ENCODE measurements around the gene MEIKIN.

The MEIKIN gene

GRCh38 chr5:131790550-131790949, 154.9 kb downstream of the MEIKIN start:
- no peak overlapping the region for H2AFZ ChIP-seq (ENCODE audit: low read depth, low read length)
- H4K20me1 ChIP-seq (ENCODE audit: insufficient read depth, low read length): peaks cover 48% of the 10 kb centered on the region

GRCh38 chr5:131789765-131790164, 155.7 kb downstream of the MEIKIN start:
- TF ChIP-seq EZH2 (IDR thresholded peaks at IDR 0.05; ENCODE audit: borderline replicate concordance, low read depth, low read length, severe bottlenecking) (no peak), CTCF (IDR thresholded peaks at IDR 0.05; ENCODE audit: borderline replicate concordance, extremely low read depth, low read length, poor library complexity, severe bottlenecking) (no peak)
- DNase-seq (no peak), ATAC-seq (ENCODE audit: insufficient read depth, low read depth) (no peak)
- Histone ChIP-seq H4K20me1 (ENCODE audit: insufficient read depth, low read length) (peaks cover 50% of the 10 kb centered on the region), H2AFZ (ENCODE audit: low read depth, low read length) (no peak overlapping the region), H3K79me2 (ENCODE audit: insufficient read depth, low read length) (peaks cover 97% of the 10 kb centered on the region), H3K36me3 (ENCODE audit: insufficient read depth, low read length) (0 out of 2 replicates have a peak, but pooled peaks cover 8% of the 10 kb centered on the region), H3K9ac (ENCODE audit: low read depth, low read length) (no peak overlapping the region), H3K27me3 (ENCODE audit: insufficient read depth, low read length, poor library complexity) (no peaks in the 10 kb centered on the region), H3K9me3 (ENCODE audit: insufficient read depth, low read length, severe bottlenecking) (no peaks in the 10 kb centered on the region), H3K27ac (ENCODE audit: low read length) (no peak overlapping the region), H3K4me2 (ENCODE audit: insufficient read depth, low read length) (no peak overlapping the region), H3K4me1 (ENCODE audit: insufficient read depth, low read length) (peaks cover 12% of the 10 kb centered on the region), H3K4me3 (ENCODE audit: low read depth in 1 of 2, low read length in 2 of 2) (no peak overlapping the region)

More at GRCh38 chr5:131790550-131790949, 154.9 kb downstream of the MEIKIN start:
- H3K4me2 ChIP-seq (ENCODE audit: insufficient read depth, low read length): no peak overlapping the region
- H3K9me3 ChIP-seq (ENCODE audit: insufficient read depth, low read length, severe bottlenecking): no peaks in the 10 kb centered on the region
- no peak overlapping the region for H3K4me3 ChIP-seq (ENCODE audit: low read depth in 1 of 2, low read length in 2 of 2)
- ATAC-seq (ENCODE audit: insufficient read depth, low read depth): no peak
- H3K79me2 ChIP-seq (ENCODE audit: insufficient read depth, low read length): peaks cover 99% of the 10 kb centered on the region
- DNase-seq: no peak
- no peak overlapping the region for H3K9ac ChIP-seq (ENCODE audit: low read depth, low read length)
- 0 out of 2 replicates have a peak, but pooled peaks cover 8% of the 10 kb centered on the region for H3K36me3 ChIP-seq (ENCODE audit: insufficient read depth, low read length)
- no peak overlapping the region for H3K27ac ChIP-seq (ENCODE audit: low read length)
- H3K4me1 ChIP-seq (ENCODE audit: insufficient read depth, low read length): peaks cover 20% of the 10 kb centered on the region
- TF ChIP-seq CTCF (IDR thresholded peaks at IDR 0.05; ENCODE audit: borderline replicate concordance, extremely low read depth, low read length, poor library complexity, severe bottlenecking) (no peak), EZH2 (IDR thresholded peaks at IDR 0.05; ENCODE audit: borderline replicate concordance, low read depth, low read length, severe bottlenecking) (no peak)
- H3K27me3 ChIP-seq (ENCODE audit: insufficient read depth, low read length, poor library complexity): no peaks in the 10 kb centered on the region

- DNase-seq: no peak
Measured at GRCh38 chr5:131787736-131788135, 157.7 kb downstream of the MEIKIN start.

More at GRCh38 chr5:131787736-131788135, 157.7 kb downstream of the MEIKIN start:
- no peak overlapping the region for H3K4me2 ChIP-seq (ENCODE audit: insufficient read depth, low read length)
- H4K20me1 ChIP-seq (ENCODE audit: insufficient read depth, low read length): peaks cover 51% of the 10 kb centered on the region
- no peak overlapping the region for H3K27ac ChIP-seq (ENCODE audit: low read length)
- no peaks in the 10 kb centered on the region for H3K36me3 ChIP-seq (ENCODE audit: insufficient read depth, low read length)
- no peak overlapping the region for H3K4me3 ChIP-seq (ENCODE audit: low read depth in 1 of 2, low read length in 2 of 2)
- H3K9me3 ChIP-seq (ENCODE audit: insufficient read depth, low read length, severe bottlenecking): no peaks in the 10 kb centered on the region
- H3K4me1 ChIP-seq (ENCODE audit: insufficient read depth, low read length): no peaks in the 10 kb centered on the region
- TF ChIP-seq CTCF (IDR thresholded peaks at IDR 0.05; ENCODE audit: borderline replicate concordance, extremely low read depth, low read length, poor library complexity, severe bottlenecking) (no peak), EZH2 (IDR thresholded peaks at IDR 0.05; ENCODE audit: borderline replicate concordance, low read depth, low read length, severe bottlenecking) (no peak)
- H3K27me3 ChIP-seq (ENCODE audit: insufficient read depth, low read length, poor library complexity): no peaks in the 10 kb centered on the region
- no peak for ATAC-seq (ENCODE audit: insufficient read depth, low read depth)
- H3K9ac ChIP-seq (ENCODE audit: low read depth, low read length): no peak overlapping the region
- H3K79me2 ChIP-seq (ENCODE audit: insufficient read depth, low read length): peaks cover 97% of the 10 kb centered on the region
- H2AFZ ChIP-seq (ENCODE audit: low read depth, low read length): no peak overlapping the region

Measured in DND-41 (cell line).